ENCODE data around the gene CAV1. TPM values are rescaled to one million over a fixed set of nuclear protein-coding genes. Genes with fewer than 3 reads are reported as not detected.

The CAV1 gene
- total RNA-seq, 1 donor from 2014 or later, result 387 TPM

DNA sequence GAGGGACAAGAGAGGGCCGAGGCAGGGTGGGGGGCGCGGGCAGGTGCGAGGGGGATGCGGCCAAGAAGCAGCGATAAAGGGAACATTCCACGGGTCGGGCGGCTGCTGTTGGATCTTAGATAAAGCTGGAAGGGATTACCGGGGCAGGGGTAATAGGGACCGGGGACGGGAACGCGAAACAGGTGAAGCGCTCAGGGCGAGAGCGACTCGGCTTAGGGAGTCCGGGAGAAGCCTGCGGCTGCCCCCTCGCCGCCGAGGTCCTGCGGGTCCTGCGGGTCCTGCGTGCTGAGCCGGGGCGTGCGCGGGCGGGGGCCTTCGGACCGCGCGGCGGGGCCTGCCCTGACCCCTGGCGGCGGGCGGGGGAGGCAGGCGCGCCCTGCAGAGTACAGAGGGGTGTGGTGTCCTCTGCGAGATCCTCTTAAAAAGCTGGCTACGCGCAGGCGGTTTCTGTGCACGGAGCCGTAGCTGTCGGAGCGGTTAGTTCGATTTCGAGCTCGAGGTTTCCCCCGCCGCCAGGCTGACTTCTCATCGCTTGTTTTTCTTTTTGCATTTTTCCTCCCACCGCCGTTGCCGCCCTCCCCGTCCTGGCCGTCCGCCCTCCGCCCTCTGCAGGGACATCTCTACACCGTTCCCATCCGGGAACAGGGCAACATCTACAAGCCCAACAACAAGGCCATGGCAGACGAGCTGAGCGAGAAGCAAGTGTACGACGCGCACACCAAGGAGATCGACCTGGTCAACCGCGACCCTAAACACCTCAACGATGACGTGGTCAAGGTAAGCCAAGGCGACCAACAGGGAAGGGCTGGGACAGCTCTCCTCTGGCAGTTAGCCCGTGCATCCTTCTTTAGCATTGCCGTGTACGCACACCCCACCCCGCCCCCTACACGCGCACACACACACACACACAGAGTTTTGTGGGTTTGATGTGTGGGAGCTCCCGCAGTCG lies 1.4 kb downstream of the CAV1 start:
- intact Hi-C loops (cut with DNase I), result loop anchor here (1.0 to 2.0 kb wide), 5 partner anchors 63 to 255 kb away; no protein-coding TSS in a partner anchor
- DNase-seq (ENCODE audit: missing footprints), result peak; percentile 89
- peak; percentile 90 for ATAC-seq

DNA sequence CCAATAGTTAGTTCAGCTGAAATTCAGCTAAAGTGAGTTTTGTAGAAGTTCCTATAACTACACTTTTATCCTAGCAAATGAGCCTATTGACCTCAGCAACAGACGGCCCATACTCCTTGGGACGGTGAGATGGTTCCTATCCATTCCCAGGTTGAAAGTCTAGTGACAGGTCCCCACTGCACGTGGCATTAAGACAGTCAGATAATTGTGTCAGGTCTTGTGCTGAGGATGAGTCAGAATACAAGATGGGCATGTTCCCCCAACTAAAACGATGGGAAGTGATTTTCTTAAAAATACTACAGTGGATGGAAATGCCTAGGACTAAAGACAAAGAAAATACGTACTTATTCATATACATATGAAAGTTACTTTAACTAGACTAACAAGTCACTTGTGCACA lies 2.1 kb downstream of the CAV1 start:
- DNase-seq (ENCODE audit: missing footprints), result no peak
- no peak for ATAC-seq
- intact Hi-C loops (cut with DNase I), result loop anchor here (1.0 to 2.0 kb wide), 3 partner anchors 62 to 256 kb away; no protein-coding TSS in a partner anchor

DNA sequence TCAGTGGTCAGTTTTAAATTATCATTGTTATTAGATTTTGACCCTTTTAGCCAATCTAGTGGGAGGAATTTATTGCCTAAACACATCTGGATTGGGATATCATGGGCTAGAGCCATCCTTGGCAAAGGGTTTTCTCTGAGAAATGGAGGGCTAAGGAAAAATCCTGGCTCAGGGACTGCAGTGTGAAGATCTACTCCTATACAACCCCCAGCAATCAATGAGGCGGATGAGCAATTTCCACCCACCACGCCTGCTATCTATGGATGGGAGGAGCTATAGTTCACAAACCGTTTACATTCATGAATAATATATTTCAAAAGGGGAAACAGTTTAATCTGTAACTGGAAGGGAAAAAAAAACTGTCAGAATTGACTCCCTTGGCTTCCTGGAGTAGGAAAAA lies 2.7 kb downstream of the CAV1 start:
- no peak for DNase-seq (ENCODE audit: missing footprints)
- no peak for ATAC-seq
- intact Hi-C loops (cut with DNase I), result loop anchor here (2.0 kb wide), 2 partner anchors 61 to 257 kb away; no protein-coding TSS in a partner anchor

DNA sequence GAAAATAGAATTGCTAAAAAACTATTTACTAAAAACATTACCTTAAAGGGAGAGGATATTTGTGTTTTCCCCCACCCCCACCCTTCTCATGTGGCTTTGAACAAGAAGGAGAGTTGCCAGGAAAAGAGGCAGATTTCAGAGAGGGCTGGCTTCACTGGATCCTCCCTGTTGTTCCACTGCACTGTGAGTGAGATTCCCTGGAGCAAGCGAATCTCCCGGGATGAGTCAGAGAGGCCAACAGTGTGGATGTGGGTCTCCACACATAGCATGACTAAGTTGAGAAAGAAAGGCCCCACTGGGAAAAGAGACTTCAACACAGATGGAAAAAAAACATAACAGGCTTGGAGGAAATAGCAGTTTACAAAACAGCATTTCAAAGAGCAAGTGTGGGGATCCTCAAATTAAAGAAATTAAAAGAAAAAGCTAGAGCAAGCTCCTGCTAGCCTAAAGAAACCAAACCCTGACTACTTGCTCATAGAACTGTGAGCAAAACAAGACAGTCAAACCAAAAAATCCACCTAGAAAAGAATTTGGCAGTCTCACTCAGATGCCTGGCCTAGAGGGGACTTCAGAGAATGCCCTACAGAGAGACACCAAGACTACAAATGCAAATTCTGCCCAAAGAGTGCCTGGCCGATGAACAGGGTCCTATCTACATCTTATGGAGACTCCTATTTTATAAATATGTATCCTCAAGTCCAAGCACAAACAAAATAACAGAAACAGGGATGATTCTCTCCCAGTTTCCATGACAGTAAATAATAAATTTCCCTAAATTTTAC lies 3.4 kb downstream of the CAV1 start:
- DNase-seq (ENCODE audit: missing footprints) (no peak), ATAC-seq (peak; percentile 39)
- intact Hi-C loops (cut with DNase I), result no loop called here

DNA sequence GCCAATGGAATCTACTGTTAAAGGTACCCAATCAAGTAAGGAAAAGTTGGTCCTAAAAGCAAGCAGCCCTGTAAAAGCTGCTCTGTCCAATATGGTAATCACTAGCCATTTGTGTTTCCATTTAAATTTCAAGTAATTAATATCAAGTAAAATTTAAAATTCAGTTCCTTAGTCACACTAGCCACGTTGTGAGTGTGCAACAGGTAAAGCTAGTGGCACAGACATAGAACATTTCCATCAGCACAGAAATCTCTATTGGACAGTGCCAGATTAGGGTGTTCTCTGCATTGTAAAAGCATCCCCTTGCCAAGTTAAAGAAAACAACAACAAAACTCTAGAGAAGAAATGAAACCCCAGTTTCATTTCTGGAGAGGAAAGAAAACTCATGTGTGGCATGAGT lies 4.4 kb downstream of the CAV1 start:
- DNase-seq (ENCODE audit: missing footprints), result no peak
- no peak for ATAC-seq
- intact Hi-C loops (cut with DNase I), result no loop called here

DNA sequence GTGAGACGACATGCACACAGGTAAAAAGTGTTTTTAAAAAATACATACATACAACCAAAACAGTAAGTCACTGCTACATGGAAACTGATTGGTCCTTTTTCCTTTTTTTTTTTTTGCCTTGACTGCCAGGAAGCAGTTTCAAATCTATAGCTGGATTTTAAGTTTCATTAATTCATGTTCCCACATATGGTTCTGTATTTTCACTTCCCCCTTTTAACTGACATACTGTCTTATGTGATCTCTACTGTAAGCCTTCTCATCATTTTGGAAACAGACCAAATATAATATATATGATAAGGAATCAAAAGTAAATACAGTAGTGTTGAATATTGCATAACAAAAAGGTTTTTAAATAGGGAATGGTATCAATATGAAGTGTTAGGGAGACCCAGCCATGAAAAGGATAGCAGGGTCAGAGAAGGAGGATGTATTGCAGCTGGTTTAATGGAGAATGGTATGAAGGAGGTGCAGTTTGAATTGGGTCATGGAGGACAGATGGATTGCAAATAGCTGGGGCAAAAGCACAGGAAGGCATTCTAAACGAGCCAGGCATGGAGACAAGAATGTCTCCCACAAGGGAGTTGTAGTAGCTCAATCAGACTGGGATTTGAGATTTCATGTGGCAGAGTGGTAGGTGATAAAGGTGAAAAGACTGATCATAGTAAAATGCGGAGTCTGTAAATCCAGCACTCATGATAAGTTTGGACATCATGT lies 5.4 kb downstream of the CAV1 start:
- ATAC-seq (no peak), DNase-seq (ENCODE audit: missing footprints) (no peak)
- intact Hi-C loops (cut with DNase I), result no loop called here

DNA sequence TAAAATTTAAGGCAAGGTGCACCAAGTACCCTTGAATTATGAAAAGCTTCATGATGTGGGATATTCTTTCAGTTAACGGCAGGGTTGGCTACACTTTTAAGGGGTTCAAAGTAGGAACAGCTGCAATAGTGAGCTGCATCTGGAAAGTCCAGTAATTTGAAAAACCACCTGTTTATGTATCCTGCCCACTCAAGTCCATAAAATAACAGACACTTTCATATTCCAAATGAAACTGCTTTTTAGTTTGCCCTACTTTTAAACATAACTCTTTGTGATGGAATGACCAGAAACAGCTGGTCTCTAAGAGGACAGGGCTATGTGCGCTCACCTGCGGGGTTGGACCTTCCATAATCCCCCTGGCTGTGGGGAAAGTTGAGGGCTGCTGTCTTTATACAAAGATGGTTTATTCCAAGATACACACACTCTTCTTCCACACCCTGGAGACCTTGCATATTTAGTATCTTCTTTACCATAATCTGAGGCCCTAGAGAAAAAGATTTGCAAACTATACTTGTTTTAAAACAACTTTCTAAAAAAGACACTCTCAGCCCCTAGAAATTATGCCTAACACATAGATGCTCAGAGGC lies 7.4 kb downstream of the CAV1 start:
- ATAC-seq, result no peak
- DNase-seq (ENCODE audit: missing footprints), result no peak
- intact Hi-C loops (cut with DNase I), result no loop called here

DNA sequence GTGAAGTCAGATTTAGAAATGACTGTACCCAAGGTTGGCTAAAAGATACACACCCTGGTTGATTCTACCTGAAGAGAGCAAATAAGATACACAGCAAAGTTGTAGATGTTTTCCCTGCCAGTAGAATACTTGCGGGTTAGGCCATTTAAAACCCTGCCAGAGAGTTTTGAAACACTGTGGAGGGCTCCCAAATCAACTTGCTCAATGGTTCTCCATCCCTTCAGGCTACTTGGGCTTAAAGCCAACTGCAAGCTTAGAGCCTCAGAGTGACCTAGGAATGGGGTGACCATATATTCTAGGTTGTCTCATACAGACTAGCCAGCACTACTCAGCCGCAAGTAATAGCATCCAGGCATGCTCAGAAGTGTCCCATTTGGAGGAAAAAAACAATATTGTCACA lies 10.0 kb downstream of the CAV1 start:
- ATAC-seq (peak; percentile 66), DNase-seq (ENCODE audit: missing footprints) (no peak)
- intact Hi-C loops (cut with DNase I), result no loop called here

DNA sequence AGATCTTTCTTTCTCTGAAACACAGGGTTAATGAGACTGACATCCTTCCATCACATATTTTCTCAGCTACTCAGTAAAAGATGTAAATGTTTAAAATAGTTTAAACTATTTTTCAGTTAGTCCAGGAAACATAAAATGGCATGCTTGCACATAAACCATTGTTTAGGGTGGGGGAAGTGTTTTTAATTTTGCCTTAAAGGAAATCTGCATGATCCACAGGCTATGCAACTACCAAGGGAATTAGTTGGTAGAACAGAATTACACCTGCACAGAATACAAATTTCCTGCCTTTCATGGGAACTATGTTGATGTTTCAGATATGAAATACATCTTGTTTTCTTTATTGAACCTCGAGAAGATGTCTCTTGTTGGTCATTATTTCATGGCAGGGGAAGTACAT lies 10.6 kb downstream of the CAV1 start:
- intact Hi-C loops (cut with DNase I), result no loop called here
- no peak for DNase-seq (ENCODE audit: missing footprints)
- no peak for ATAC-seq

DNA sequence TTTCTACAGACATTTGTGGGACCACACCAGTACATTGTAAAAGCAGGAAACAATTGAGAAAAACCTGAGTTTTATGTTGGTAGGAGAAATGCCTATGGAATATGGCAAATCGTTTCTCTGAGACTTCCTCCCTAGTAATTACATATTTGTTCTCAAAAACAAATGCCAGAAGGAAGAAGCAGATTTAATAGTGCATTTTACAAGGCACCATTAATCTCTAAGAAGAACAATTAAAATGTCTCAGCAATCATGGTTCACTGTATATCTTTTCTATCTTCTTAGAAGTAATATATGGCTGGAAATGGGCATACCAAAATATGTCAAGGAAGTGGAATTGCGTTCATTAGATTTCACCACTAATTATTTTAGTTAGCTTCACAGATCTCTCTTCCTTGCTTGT lies 13.3 kb downstream of the CAV1 start:
- ATAC-seq (no peak), DNase-seq (ENCODE audit: missing footprints) (no peak)
- intact Hi-C loops (cut with DNase I), result no loop called here

DNA sequence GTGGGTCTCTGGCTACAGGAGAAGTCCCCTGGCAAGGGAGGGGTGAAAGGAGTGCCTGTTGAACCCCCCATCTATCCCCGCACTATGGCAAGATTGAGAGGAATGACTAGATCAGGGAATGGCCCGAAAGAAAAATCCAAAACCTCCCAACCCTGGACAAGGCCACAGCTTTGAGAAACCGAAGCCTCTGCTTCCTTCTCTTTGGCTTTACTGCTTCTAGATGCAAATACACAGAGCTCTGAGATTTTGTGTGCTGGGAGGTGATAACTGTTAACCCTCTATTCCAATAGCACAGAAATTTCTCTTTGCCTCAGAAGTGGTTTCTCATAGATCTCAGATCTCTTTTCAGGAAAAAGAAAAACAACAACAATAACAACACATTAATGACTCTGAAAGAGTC lies 15.0 kb downstream of the CAV1 start:
- DNase-seq (ENCODE audit: missing footprints) (no peak), ATAC-seq (no peak)
- intact Hi-C loops (cut with DNase I), result no loop called here

DNA sequence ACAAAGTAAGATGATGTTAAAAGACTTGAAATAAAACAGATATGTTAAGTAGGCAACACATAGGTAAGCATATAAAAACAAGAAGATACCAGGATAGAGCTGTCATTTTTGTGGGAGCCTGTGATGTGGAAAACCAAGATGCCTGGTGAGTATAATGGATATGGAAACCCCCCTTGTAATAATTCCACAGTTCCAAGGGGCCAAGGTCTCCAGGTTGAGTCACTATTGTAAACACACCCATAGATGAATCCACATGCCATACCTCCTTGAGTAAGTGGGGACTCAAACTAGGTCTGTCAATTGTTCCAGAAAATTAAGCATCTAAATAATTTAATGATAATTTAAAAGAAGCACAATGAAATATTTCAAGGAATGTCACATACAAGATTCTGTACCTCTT lies 15.9 kb downstream of the CAV1 start:
- ATAC-seq, result no peak
- intact Hi-C loops (cut with DNase I), result no loop called here
- no peak for DNase-seq (ENCODE audit: missing footprints)

DNA sequence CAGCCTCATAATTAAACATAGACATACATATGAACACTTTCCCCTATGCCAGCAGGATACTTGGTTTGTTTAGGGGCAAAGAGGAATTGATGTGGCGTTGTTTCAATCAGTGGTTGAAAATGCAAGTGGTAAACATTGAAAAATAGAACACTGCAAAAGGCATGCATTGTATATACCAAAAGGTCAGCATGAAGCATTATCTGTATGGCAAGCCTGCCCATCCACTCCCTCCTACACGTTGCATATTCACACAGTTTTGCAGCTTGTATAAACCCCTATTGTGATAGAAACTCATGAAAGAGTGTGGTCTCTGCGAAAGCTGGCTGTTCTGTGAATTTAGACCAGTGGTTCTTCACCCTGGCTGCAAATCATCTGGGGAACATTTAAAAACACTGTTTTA lies 17.1 kb downstream of the CAV1 start:
- no peak for DNase-seq (ENCODE audit: missing footprints)
- ATAC-seq, result no peak
- intact Hi-C loops (cut with DNase I), result no loop called here

DNA sequence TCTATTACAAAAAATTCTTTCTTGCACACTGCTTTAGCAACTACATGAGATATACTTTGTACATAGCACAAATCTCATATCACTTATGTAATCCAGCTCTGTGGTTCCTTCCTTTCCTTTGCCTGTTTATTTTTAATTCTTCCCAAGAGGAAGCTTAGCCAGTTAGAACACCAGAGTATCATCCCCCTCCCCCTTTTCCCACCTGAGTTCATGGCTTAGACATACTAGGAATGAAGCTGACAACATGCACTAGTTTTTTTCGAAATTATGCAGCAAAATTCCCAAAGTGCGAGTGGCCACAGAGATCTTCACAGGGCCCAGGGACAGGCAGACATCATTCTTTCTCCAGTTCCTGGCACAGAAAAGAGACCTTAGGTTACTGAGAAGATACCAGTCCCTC lies 17.8 kb downstream of the CAV1 start:
- no peak for ATAC-seq
- no peak for DNase-seq (ENCODE audit: missing footprints)
- intact Hi-C loops (cut with DNase I), result no loop called here

DNA sequence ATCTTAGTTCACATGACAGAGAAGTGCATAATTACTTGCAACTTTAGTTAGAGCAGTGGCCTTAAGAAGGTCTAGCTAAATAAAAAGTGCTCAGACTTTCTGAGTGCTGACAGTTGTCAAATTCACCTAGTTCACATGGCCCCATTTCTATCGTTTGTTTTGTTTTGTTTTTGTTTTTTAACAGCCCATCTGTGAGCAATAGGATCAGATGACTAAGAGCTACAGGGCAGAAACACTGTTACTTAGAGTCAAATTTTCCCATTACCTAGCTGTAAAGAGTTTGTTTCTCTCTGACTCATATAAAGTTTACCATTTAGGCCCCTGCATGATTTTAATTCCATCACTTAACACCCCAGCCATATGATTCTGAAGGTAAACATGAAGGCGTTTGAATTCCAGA lies 18.8 kb downstream of the CAV1 start:
- no peak for ATAC-seq
- intact Hi-C loops (cut with DNase I), result no loop called here

DNA sequence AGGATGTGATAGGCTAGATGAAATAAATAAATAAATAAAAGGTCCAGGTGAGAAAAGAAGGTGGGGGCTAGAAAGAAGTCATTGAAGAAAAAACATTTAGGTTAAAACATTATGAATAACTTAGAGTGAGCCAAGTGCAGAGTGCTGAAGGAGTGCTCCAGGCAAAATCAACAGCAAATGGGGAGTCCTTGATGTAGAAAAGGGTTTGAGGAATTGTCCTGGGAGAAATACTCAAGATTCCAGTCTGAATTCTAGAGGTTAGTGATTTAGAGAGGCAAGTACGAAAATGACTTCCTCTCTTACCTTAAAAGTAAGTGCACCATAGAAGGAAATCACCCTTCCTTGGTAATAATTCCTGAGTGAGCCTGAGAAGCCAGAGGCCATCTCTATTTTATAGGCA lies 19.7 kb downstream of the CAV1 start:
- ATAC-seq (no peak), DNase-seq (ENCODE audit: missing footprints) (no peak)
- intact Hi-C loops (cut with DNase I), result no loop called here

More for the DNA sequence above, 18.8 kb downstream of the CAV1 start:
- no peak for DNase-seq (ENCODE audit: missing footprints)

DNA sequence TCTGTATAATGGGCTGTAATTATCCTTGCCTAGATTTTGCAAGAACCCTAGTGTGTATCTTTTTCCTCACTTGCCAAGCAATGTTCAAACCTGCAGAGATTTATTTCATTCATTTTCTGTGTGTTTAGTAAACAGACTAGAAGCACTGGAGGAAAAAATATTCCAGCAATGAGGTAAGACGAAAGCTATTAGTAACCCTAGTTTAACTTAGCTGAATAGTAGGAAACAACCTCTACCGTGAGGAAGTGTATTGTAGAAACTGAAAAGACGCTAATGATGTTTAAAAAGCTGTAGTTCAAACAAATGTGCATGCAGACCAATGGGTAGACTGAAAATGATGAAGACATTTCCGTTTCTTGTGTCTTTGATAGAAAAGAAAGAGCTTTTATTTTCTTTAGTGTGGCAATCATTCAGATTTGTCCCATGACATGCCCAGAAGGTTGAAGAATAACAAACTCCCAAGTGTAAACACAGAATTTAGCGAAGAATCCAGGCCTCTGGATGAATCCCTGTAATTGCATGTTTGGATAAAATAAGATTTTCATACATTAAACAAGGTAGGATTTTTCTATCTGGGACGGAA lies 20.7 kb downstream of the CAV1 start:
- ATAC-seq (no peak), DNase-seq (ENCODE audit: missing footprints) (no peak)
- intact Hi-C loops (cut with DNase I), result loop anchor here (5.0 kb wide), 1 partner anchor 37 kb away; no protein-coding TSS in a partner anchor

DNA sequence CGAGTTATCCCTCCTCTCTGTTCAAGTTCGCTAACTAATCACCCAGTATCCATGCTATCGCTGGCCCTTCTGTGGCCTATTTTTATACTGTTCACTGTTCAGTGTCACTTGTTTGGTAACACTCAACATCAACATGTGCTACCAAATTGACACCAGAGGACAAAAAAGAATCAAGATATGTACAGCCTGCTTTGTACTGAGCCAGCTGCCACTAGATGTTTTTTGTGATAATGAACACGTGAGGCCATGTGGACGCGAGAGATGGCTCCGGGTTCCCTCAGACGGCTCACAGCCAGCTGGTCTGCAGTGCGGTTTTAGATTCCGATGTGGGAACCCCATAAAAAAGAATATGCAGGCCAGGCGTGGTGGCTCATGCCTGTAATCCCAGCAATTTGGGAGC lies 21.2 kb downstream of the CAV1 start:
- DNase-seq (ENCODE audit: missing footprints) (no peak), ATAC-seq (peak; percentile 78)
- intact Hi-C loops (cut with DNase I), result loop anchor here (5.0 kb wide), 1 partner anchor 36 kb away; no protein-coding TSS in a partner anchor

Measured in Right ventricle myocardium inferior (tissue), 1 donor.